K562 (cell line): ENCODE results near the gene MAN2B1. TPM values are rescaled to one million over a fixed set of nuclear protein-coding genes. Genes with fewer than 3 reads are reported as not detected.
A peak's percentile ranks its signal among the peaks of the same experiment; 100 is the strongest.

ENCODE experiments used
- BRF1 ChIP-seq: IDR thresholded peaks from 3 replicates; pipeline ENCODE4 v1.6.1; 2011; ENCODE audit warnings: borderline replicate concordance, mild to moderate bottlenecking; ENCODE audit not compliant: insufficient read length; ENCODE audit errors: extremely low read depth
- CBX3 ChIP-seq, 2 experiments: IDR thresholded peaks; 1 replicate in 1 of 2; 2 replicates in 1 of 2; pipeline ENCODE4 v1.6.1; 2012; ENCODE audit warnings: inconsistent platforms in 2 of 2, low read length in 2 of 2, borderline replicate concordance in 1 of 2, control low read depth in 1 of 2
- E2F3 ChIP-seq: fragments of 250-450 bp; sonication (Bioruptor Pico); IDR thresholded peaks from 2 replicates; pipeline ENCODE4 v1.4.0; 2020; ENCODE audit warnings: mild to moderate bottlenecking
- EGR1 ChIP-seq: fragments of 450-650 bp; conservative IDR thresholded peaks from 2 replicates; pipeline ENCODE4 v1.6.1; 2017; ENCODE audit warnings: mild to moderate bottlenecking
- NCOA4 ChIP-seq: fragments of 450-650 bp; IDR thresholded peaks from 2 replicates; pipeline ENCODE4 v1.6.1; 2018; ENCODE audit warnings: mild to moderate bottlenecking; ENCODE audit not compliant: partially characterized antibody
- PHF21A ChIP-seq: fragments of 450-650 bp; IDR thresholded peaks from 2 replicates; pipeline ENCODE4 v1.6.1; 2017; ENCODE audit warnings: low read depth, borderline replicate concordance
- PTTG1 ChIP-seq: fragments of 450-650 bp; IDR thresholded peaks from 2 replicates; pipeline ENCODE4 v1.6.1; 2016; ENCODE audit warnings: low read depth, mild to moderate bottlenecking, missing genetic modification characterization, missing compliant biosample characterization
- SIN3A ChIP-seq, 2 experiments: fragments of 150-350 bp in 1 of 2; IDR thresholded peaks; 2 replicates each; pipeline ENCODE4 v1.6.1; 2011 to 2016; ENCODE audit warnings: borderline replicate concordance in 2 of 2, low read depth in 2 of 2, low read length in 2 of 2, mild to moderate bottlenecking in 2 of 2, moderate library complexity in 2 of 2; ENCODE audit not compliant: control insufficient read depth in 1 of 2
- TOE1 ChIP-seq, 2 experiments: fragments of 450-650 bp in 1 of 2; sonication (generic) in 1 of 2; formaldehyde crosslinking in 1 of 2; IDR thresholded peaks; 2 replicates each; pipeline versions ENCODE4 v1.7.1 to v1.8.0; 2016 to 2022; ENCODE audit warnings: borderline replicate concordance in 2 of 2, mild to moderate bottlenecking in 2 of 2, antibody characterized with exemption in 1 of 2, inconsistent platforms in 1 of 2, low read depth in 1 of 2, missing genetic modification reagents in 1 of 2, moderate library complexity in 1 of 2
- ZNF12 ChIP-seq: sonication (generic); formaldehyde crosslinking; IDR thresholded peaks from 2 replicates; pipeline ENCODE4 v1.4.0; 2020; ENCODE audit warnings: mild to moderate bottlenecking, missing genetic modification reagents
- ZNF124 ChIP-seq: sonication (generic); formaldehyde crosslinking; IDR thresholded peaks from 2 replicates; pipeline ENCODE4 v1.8.1; 2022; ENCODE audit warnings: missing genetic modification reagents
- ZNF175 ChIP-seq: fragments of 200-800 bp; sonication (Bioruptor generic); IDR thresholded peaks from 2 replicates; pipeline ENCODE4 v1.6.1; 2016; ENCODE audit warnings: low read depth, mild to moderate bottlenecking, missing genetic modification characterization, missing compliant biosample characterization
- ZNF224 ChIP-seq: sonication (generic); formaldehyde crosslinking; IDR thresholded peaks from 2 replicates; pipeline ENCODE4 v1.8.0; 2022; ENCODE audit warnings: mild to moderate bottlenecking, missing genetic modification reagents
- polyA plus RNA-seq, 8 experiments: library from polyadenylated mRNA; depleted of rRNA in 4 of 8; stranded (reverse) in 5 of 8; unstranded in 3 of 8; fragments of >200 nt; fragmentation: Nextera tagmentation in 2 of 8; fragmentation: Illumina TruSeq in 1 of 8; extraction: Ambion mirVana in 2 of 8; extraction: Trizol in 1 of 8; gene quantifications; 2 replicates each; pipeline versions ENCODE4 v1.2.1 to v1.2.3, GENCODE V29; 2011 to 2014; ENCODE audit warnings: inconsistent platforms in 1 of 8, missing spikeins in 1 of 8
- total RNA-seq, 7 experiments: library from RNA; depleted of rRNA in 6 of 7; stranded (reverse); fragments of >200 nt in 6 of 7; fragmentation: Illumina TruSeq in 2 of 7; extraction: Trizol in 2 of 7; gene quantifications; 2 replicates each; pipeline versions ENCODE4 v1.2.1 to v1.2.3, GENCODE V29; 2011 to 2021; ENCODE audit warnings: low replicate concordance in 1 of 7
- TF ChIP-seq, protein P1 (sequence below), 2 experiments: fragments of 450-650 bp; IDR thresholded peaks; 2 replicates each; pipeline ENCODE4 v1.6.1; 2018; ENCODE audit warnings: mild to moderate bottlenecking in 2 of 2, low read depth in 1 of 2; ENCODE audit not compliant: partially characterized antibody in 2 of 2
- TF ChIP-seq, protein P2 (sequence below), 2 experiments: fragments of 450-650 bp in 1 of 2; IDR thresholded peaks; 2 replicates each; pipeline ENCODE4 v1.6.1; 2011 to 2017; ENCODE audit warnings: low read depth in 2 of 2, antibody characterized with exemption in 1 of 2, borderline replicate concordance in 1 of 2, low read length in 1 of 2, mild to moderate bottlenecking in 1 of 2, mixed read lengths in 1 of 2; ENCODE audit not compliant: control insufficient read depth in 1 of 2
- TF ChIP-seq, protein P3 (sequence below): fragments of 450-650 bp; IDR thresholded peaks from 2 replicates; pipeline ENCODE4 v1.6.1; 2016; ENCODE audit warnings: antibody characterized with exemption

Gene MAN2B1
- total and polyA plus RNA-seq, 9 of the 15 experiments (the other 6 are each of a cell fraction or from before 2014, with no cell fraction given) = 0.59 to 33.8 (median 11.4) TPM

DNA sequence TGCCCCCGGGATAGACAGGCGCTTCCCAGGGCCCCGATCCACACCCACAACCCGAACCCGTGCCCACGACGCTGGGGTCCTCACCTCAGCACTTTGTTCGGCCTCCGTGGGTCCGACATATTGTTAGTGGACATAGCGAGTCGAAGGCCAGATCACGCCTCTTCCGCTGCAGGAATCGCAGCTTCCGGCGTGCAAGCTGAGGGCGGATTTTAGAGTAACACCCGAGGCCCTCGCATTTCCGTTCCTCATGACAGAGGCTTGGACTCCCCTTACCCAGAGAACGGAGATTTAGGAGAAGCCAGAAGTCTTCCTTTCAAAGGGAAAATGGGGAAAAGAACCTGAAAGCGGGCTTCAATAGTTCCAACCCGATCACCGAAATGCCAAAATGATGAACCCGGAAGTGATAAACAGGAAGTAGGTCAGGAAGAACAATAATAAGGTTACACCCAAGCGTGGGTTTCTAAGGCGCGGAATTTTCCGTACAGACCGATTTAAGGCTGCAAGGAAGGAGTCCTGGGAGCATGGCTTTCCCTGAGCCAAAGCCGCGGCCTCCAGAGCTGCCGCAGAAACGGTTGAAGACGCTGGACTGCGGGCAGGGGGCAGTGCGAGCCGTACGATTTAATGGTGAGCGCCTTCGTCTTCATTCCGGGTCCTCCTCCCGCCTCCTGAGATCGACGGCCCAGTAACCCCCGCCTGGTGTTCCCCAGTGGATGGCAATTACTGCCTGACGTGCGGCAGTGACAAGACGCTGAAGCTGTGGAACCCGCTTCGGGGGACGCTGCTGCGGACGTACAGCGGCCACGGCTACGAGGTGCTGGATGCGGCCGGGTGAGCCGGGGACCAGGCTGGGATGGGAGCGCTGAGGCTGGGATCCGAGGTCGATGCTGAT is 3.0 kb upstream of the MAN2B1 start (continued):
- TF ChIP-seq, protein P1, sequence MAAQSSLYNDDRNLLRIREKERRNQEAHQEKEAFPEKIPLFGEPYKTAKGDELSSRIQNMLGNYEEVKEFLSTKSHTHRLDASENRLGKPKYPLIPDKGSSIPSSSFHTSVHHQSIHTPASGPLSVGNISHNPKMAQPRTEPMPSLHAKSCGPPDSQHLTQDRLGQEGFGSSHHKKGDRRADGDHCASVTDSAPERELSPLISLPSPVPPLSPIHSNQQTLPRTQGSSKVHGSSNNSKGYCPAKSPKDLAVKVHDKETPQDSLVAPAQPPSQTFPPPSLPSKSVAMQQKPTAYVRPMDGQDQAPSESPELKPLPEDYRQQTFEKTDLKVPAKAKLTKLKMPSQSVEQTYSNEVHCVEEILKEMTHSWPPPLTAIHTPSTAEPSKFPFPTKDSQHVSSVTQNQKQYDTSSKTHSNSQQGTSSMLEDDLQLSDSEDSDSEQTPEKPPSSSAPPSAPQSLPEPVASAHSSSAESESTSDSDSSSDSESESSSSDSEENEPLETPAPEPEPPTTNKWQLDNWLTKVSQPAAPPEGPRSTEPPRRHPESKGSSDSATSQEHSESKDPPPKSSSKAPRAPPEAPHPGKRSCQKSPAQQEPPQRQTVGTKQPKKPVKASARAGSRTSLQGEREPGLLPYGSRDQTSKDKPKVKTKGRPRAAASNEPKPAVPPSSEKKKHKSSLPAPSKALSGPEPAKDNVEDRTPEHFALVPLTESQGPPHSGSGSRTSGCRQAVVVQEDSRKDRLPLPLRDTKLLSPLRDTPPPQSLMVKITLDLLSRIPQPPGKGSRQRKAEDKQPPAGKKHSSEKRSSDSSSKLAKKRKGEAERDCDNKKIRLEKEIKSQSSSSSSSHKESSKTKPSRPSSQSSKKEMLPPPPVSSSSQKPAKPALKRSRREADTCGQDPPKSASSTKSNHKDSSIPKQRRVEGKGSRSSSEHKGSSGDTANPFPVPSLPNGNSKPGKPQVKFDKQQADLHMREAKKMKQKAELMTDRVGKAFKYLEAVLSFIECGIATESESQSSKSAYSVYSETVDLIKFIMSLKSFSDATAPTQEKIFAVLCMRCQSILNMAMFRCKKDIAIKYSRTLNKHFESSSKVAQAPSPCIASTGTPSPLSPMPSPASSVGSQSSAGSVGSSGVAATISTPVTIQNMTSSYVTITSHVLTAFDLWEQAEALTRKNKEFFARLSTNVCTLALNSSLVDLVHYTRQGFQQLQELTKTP (IDR thresholded peaks at IDR 0.05; ENCODE audit: low read depth in 1 of 2, partially characterized antibody in 2 of 2) = peak; percentile 45 to 96
- TF ChIP-seq, protein P2, sequence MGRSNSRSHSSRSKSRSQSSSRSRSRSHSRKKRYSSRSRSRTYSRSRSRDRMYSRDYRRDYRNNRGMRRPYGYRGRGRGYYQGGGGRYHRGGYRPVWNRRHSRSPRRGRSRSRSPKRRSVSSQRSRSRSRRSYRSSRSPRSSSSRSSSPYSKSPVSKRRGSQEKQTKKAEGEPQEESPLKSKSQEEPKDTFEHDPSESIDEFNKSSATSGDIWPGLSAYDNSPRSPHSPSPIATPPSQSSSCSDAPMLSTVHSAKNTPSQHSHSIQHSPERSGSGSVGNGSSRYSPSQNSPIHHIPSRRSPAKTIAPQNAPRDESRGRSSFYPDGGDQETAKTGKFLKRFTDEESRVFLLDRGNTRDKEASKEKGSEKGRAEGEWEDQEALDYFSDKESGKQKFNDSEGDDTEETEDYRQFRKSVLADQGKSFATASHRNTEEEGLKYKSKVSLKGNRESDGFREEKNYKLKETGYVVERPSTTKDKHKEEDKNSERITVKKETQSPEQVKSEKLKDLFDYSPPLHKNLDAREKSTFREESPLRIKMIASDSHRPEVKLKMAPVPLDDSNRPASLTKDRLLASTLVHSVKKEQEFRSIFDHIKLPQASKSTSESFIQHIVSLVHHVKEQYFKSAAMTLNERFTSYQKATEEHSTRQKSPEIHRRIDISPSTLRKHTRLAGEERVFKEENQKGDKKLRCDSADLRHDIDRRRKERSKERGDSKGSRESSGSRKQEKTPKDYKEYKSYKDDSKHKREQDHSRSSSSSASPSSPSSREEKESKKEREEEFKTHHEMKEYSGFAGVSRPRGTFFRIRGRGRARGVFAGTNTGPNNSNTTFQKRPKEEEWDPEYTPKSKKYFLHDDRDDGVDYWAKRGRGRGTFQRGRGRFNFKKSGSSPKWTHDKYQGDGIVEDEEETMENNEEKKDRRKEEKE (IDR thresholded peaks at IDR 0.05; ENCODE audit: borderline replicate concordance in 1 of 2, control insufficient read depth in 1 of 2, low read depth in 2 of 2, low read length in 1 of 2) = peak in 1 of 2 experiments; percentile 45; a peak in 1 of 4 replicates
- TF ChIP-seq ZNF224 (CRISPR knock-in tag) (no peak), TOE1 (IDR thresholded peaks at IDR 0.05; ENCODE audit: borderline replicate concordance) (peak; percentile 81; the same call in 1 of the 2 replicates), TOE1 (CRISPR knock-in tag; IDR thresholded peaks at IDR 0.05; ENCODE audit: borderline replicate concordance, low read depth) (no peak), NCOA4 (no peak), EGR1 (peak; percentile 76), PTTG1 (peak; percentile 51; the same call in 1 of the 2 replicates), ZNF12 (0 out of 2 replicates have a peak, but pooled peaks have one; percentile 26), ZNF124 (no peak), CBX3 (IDR thresholded peaks at IDR 0.05; ENCODE audit: borderline replicate concordance in 1 of 2, low read length in 2 of 2) (no peak; a peak in 1 of 3 replicates), SIN3A (IDR thresholded peaks at IDR 0.05; ENCODE audit: borderline replicate concordance in 2 of 2, control insufficient read depth in 1 of 2, low read depth in 2 of 2, low read length in 2 of 2) (peak in 1 of 2 experiments; percentile 72; a peak in 2 of 4 replicates), E2F3 (CRISPR knock-in tag) (0 out of 2 replicates have a peak, but pooled peaks have one; percentile 33), ZNF175 (CRISPR knock-in tag) (0 out of 2 replicates have a peak, but pooled peaks have one; percentile 35), PHF21A (no peak), BRF1 (no peak)
- TF ChIP-seq, protein P3, sequence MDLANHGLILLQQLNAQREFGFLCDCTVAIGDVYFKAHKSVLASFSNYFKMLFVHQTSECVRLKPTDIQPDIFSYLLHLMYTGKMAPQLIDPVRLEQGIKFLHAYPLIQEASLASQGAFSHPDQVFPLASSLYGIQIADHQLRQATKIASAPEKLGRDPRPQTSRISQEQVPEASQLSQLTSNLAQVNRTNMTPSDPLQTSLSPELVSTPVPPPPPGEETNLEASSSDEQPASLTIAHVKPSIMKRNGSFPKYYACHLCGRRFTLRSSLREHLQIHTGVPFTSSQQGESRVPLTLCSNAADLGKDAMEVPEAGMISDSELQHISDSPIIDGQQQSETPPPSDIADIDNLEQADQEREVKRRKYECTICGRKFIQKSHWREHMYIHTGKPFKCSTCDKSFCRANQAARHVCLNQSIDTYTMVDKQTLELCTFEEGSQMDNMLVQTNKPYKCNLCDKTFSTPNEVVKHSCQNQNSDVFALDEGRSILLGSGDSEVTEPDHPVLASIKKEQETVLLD = no peak; the same call in 1 of the 2 replicates
